Erythroblast (primary cell): ENCODE measurements around the gene FMN1.

ENCODE experiments used
- GATA1 ChIP-seq: IDR thresholded peaks from 2 replicates; pipeline ENCODE4 v1.6.1; 2011; ENCODE audit warnings: low read depth, mild to moderate bottlenecking, control low read depth, low read length, moderate library complexity
- POLR2A ChIP-seq: IDR thresholded peaks from 2 replicates; pipeline ENCODE4 v1.6.1; 2011; ENCODE audit warnings: mild to moderate bottlenecking, low read length

DNA sequence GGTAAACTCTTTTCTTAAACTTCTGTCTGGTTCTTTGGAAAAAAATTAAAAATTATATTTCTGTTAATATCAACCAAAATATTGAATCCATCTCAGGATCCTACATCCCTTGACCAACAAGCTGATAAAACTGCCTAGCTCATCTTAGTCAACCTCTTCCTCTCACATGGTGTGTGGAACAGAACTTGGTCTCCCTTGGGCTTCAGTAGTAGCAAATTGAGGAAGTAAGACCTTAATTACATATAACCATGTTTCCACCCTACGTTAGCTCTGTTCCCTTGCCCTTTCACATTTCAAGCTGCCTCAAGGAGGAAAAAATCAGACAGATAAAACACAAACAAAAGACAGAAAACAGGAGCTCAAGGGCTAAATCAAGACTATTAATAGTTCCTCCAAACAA, 360.4 kb downstream of the FMN1 start:
- no peak for TF ChIP-seq POLR2A
- no peak for TF ChIP-seq GATA1
